ENCODE data around the gene COQ5.

COQ5 gene

GRCh38 chr12:120480211-120480610, 48.7 kb downstream of the COQ5 start:
- no peak for FAIRE-seq

- FAIRE-seq, result no peak
Measured at GRCh38 chr12:120479458-120479857, 49.5 kb downstream of the COQ5 start.

- no peak for FAIRE-seq
Measured at GRCh38 chr12:120475643-120476042, 53.3 kb downstream of the COQ5 start.

DNA sequence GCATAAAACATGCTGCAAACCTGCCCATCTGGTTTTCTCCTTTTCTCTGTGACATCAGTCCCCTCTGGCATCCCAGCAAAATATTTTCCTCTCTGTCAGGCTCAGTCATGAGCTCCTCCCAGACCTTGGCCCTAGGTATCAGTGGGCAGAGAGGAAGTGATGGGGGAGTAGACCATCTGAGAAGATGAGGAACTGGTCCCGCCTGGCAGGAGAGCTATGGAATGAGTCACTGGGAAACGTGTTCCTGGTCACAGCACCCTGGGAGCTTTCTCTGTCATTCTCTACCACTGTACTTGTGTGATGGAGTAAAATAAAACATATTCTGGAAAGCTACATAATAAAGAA, 54.4 kb downstream of the COQ5 start:
- no peak for FAIRE-seq

DNA sequence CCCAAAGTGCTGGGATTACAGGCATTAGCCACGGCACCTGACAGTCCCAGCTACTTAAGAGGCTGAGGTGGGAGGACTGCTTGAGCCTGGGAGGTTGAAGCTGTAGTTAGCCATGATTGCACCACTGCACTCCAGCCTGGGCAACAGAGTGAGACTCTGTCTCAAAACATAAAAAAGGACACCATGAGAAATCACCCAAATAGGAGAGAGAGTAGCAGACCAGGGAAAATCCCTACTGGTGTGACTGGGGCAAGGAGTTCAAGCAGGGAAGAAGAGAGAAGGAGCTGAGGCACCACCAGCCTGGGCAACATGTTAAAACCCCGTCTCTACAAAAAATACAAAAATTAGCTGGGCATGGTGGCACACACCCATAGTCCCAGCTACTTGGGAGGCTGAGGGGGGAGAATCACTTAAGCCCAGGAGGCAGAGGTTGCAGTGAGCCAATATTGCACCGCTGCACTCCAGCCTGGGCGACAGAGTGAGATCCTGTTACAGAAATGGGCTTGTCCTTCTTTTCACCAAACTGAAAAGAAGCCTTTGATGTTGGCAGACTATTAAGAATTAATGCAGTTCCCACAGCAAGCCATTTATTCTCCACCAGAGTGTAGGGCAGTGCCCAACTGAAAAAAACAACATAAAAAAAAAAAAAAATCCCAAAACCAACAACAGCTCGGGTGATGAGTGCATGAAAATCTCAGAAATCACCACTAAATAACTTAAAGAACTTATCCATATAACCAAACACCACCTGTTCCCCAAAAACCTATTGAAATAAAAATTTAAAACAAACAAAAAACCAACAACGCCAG, 54.9 kb downstream of the COQ5 start:
- no peak for FAIRE-seq

DNA sequence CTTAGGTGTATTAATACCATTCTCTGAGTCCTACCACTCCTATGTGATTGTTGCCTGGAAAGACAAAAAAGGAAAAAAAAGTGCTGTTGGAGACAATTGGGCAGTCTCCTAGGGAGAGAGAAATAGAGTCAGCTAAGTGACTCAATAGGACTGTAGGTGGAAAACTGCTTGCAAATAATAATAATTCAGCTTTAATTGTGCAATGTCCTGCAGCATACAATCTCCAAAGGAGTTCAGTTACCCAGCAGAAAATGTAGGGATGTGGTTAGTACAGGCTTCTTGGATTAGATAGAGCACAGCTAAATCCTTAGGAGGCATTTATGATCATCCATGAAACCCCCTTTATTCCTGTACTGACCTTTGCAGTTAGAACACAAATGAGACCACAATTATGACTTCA, 56.4 kb downstream of the COQ5 start:
- no peak for FAIRE-seq

GRCh38 chr12:120470150-120470784, 58.7 kb downstream of the COQ5 start:
- FAIRE-seq, result no peak

DNA sequence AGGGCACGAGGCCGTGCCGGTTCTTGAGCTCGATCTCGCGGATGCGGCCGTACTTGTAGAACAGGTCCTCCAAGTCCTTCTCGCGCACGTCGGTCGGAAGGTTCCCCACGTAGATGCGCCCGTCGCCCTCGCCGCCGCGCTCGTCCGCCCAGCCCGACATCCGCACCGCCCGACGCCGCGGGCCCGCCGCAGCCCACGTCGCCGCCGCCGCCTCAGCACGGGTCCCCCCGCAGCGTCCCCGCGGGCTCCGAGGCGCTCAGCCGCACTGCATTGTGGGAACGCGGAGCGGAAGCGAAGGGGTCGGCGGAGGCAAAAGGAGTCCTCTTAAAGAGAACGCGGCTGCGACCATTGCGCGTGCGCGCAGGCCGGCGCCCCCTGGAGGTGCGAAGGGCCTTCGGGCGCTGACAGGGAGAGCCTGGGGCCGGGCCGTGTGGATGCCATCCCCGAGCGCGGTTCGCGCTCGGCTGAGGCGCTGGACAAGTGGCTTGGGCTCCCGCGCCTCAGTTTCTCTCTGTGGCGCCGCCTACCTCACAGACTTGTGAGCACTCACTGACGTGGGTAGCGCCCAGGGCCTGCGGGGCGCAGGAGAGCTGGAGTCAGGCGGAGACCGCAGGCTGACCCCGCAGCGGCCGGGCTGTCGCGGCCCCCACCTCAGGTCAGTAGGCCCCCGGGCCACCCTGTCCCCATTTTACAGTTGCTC, 59.4 kb downstream of the COQ5 start, which contains the start of gene SRSF9:
TSS of gene SRSF9 (minus strand) at position 299 of the 700 bp plus-strand sequence. CDS start at position 160, 139 bp downstream.
- no peak for FAIRE-seq

- no peak for FAIRE-seq
Measured at GRCh38 chr12:120468821-120469449, 60.0 kb downstream of the COQ5 start.

GRCh38 chr12:120468325-120468820, 60.6 kb downstream of the COQ5 start:
- no peak for FAIRE-seq

DNA sequence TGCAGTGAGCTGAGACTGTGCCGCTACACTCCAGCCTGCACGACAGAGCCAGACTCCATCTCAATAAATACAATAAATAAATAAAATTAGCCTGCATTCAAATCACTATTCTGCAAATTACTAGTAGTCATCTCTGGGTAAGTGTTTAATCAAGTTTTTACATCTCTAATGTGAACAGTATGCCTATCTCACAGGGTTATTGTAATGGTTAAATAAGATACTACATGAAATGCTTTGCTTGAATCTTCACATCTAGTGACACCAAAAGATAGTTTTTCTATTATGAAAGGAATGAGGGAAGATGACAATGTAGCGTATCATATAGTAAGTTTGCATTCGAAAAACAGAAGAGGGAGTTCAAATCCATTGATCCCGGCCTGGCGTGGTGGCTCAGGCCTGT, 61.5 kb downstream of the COQ5 start:
- FAIRE-seq, result no peak

- no peak for FAIRE-seq
Measured at GRCh38 chr12:120466560-120467315, 62.2 kb downstream of the COQ5 start.

DNA sequence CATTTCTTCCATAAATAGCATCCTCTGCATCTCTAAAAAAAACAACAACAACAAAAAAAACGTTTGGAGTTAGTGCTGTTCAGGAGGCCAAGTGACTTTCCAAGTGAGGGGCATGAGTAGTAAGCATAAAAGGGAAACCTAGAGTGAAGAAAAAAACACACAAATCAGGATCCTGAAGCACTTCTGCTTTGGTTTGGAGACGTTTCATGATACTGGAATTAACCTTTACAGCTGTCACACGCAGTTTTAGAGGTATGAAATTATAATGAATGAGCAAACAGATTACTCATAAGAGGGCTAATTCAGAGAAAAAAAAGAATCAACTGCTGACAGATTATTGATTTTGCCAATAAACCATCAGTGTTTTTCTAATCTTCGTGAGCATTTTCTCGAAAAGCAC, 63.2 kb downstream of the COQ5 start:
- no peak for FAIRE-seq

DNA sequence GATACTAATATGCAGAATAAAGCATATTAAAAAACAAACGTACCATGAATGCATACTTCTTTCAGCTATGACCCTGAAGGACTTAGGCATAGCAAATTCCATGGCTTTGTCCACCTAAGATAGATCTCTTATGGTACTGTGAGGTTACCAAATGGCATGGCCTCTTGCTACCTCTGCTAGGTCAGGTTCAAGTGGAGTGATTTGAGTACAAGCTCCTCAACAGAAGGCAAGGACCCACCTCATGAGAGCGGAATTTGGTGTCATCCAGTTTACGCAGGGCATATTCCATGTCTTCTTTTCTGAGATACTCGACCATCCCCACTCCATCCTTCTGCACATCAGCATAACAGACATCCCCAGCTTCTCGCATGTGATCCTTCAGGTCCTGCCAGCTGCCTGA, 65.2 kb downstream of the COQ5 start:
- FAIRE-seq, result no peak

GRCh38 chr12:120462099-120462640, 66.8 kb downstream of the COQ5 start:
- no peak for FAIRE-seq

GRCh38 chr12:120460157-120460556, 68.8 kb downstream of the COQ5 start:
- FAIRE-seq, result no peak

DNA sequence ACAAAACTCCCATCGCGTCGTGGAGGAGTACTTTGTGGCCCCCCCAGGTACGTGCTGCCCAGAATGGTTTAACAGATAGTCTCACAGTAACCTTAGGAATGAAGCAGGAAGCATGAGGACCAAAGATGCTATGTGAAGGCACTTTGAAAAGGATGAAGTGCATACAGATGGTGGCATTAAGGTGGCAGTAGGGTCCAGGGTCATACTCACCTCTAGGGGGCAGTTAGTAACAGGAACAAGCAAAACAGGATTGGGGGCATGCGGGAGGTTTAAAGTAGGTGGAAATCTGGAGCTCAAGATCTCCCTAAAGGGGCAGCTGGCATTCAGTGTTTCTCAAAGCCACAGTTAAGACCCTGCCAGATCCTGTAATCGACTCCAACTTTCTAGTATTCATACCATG, 71.8 kb downstream of the COQ5 start:
- no peak for FAIRE-seq

DNA sequence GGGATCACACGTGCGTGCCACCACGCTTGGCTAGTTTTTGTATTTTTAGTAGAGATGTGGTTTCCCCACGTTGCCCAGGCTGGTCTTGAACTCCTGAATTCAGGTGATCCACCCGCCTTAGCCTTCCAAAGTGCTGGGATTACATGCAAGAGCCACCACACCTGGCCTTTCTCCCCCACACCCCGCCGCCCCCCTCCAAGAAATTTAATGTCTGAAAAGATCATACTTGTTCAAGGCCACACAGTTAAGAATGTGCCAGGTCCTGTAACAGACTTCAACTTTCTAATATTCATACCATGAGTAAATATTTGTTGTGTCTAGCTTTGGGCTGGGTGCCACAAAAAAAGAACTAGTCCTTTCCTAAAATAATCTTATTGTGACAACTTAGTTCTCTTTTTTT, 73.7 kb downstream of the COQ5 start:
- no peak for FAIRE-seq

DNA sequence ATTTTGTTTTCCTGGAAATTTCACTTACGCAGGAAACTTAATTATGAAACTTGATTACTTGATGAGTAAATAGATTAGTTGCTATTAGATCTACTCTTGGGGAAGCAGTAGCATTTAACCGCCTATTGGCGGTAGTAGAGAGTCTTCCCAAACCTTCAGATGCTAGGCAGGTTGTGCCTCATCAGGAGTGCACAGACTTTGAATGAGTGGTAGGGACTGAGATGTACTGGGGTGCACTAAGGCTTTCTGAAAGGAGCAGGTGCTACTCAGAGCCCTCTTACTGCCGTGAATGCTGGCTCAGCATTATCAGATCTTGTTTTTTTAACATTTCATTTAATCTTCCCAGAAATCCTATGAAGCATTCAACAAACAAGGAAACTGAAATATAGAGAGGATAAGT, 75.0 kb downstream of the COQ5 start:
- peak; percentile 90 for FAIRE-seq
